Large intestine (tissue), 3 donors: Measurements from ENCODE around the gene NKAIN2. TPM values are rescaled to one million over a fixed set of nuclear protein-coding genes. Genes with fewer than 3 reads are reported as not detected.

ENCODE experiments used
- DNase-seq, 2 donors: peaks; one replicate each; pipeline versions ENCODE4 v3.0.0 to v3.0.0-alpha.2; 2013
- H3K27ac ChIP-seq: one replicate; pipeline ENCODE4 v1.5.1; 2013; ENCODE audit warnings: low read length
- H3K27me3 ChIP-seq: 2 replicates; pipeline ENCODE4 v1.6.1; 2013; ENCODE audit warnings: low read length; ENCODE audit not compliant: control insufficient read depth, insufficient read depth
- H3K36me3 ChIP-seq: 2 replicates; pipeline ENCODE4 v1.6.1; 2013; ENCODE audit warnings: low read length; ENCODE audit not compliant: control insufficient read depth, insufficient read depth
- H3K4me1 ChIP-seq: one replicate; pipeline ENCODE4 v1.6.1; 2013; ENCODE audit warnings: low read length; ENCODE audit not compliant: control insufficient read depth, insufficient read depth
- H3K4me3 ChIP-seq: one replicate; pipeline ENCODE4 v1.5.1; 2013; ENCODE audit warnings: low read length
- H3K9me3 ChIP-seq: one replicate; pipeline ENCODE4 v1.6.1; 2013; ENCODE audit warnings: mild to moderate bottlenecking, low read depth, low read length, moderate library complexity; ENCODE audit not compliant: control insufficient read depth
- WGBS: methylation state at CpG from one replicate; pipeline ENCODE4 v1.1.5; 2013; ENCODE audit warnings: low lambda C conversion rate; ENCODE audit not compliant: insufficient coverage; 5-methylcytosine and 5-hydroxymethylcytosine counted together
- polyA plus RNA-seq: library from polyadenylated mRNA; unstranded; fragments of 120-200 nt; gene quantifications from one replicate; pipeline ENCODE4 v1.2.1, GENCODE V29; 2013

NKAIN2 gene
- polyA plus RNA-seq, 1 donor, result 1.3 TPM

- DNase-seq, result no peak
- WGBS, result 60% methylated on average over 2 of the region's 6 CpGs
These were observed 37.6 kb downstream of the NKAIN2 start for GRCh38 chr6:123841067-123841896.

GRCh38 chr6:123844011-123844410 lies 40.3 kb downstream of the NKAIN2 start:
- no peaks in the 10 kb centered on the region for H3K4me1 ChIP-seq
- no peaks in the 10 kb centered on the region for H3K36me3 ChIP-seq
- no peak for DNase-seq
- H3K27ac ChIP-seq, result no peak overlapping the region
- no peaks in the 10 kb centered on the region for H3K27me3 ChIP-seq
- no peaks in the 10 kb centered on the region for H3K9me3 ChIP-seq
- H3K4me3 ChIP-seq, result no peak overlapping the region
- 80% methylated on average over 1 of the region's 5 CpGs for WGBS

More at GRCh38 chr6:123841067-123841896, 37.6 kb downstream of the NKAIN2 start:
- Histone ChIP-seq H3K4me1 (no peaks in the 10 kb centered on the region), H3K4me3 (no peak overlapping the region), H3K36me3 (no peaks in the 10 kb centered on the region), H3K27me3 (no peaks in the 10 kb centered on the region), H3K27ac (no peak overlapping the region), H3K9me3 (no peaks in the 10 kb centered on the region)

- H3K9me3 ChIP-seq, result no peaks in the 10 kb centered on the region
- no CpG with 5 or more reads among the region's 2 CpGs for WGBS
- no peaks in the 10 kb centered on the region for H3K27me3 ChIP-seq
- no peaks in the 10 kb centered on the region for H3K36me3 ChIP-seq
- H3K4me1 ChIP-seq, result no peaks in the 10 kb centered on the region
- H3K4me3 ChIP-seq, result no peak overlapping the region
- H3K27ac ChIP-seq, result no peak overlapping the region
- DNase-seq, result no peak
These were observed 44.7 kb downstream of the NKAIN2 start for GRCh38 chr6:123848347-123848746.

- H3K27me3 ChIP-seq, result no peaks in the 10 kb centered on the region
- no peak for DNase-seq
- no peaks in the 10 kb centered on the region for H3K4me1 ChIP-seq
- no peaks in the 10 kb centered on the region for H3K36me3 ChIP-seq
- H3K9me3 ChIP-seq, result no peaks in the 10 kb centered on the region
- no CpG with 5 or more reads among the region's 3 CpGs for WGBS
- H3K27ac ChIP-seq, result no peak overlapping the region
- no peak overlapping the region for H3K4me3 ChIP-seq
These were observed 45.7 kb downstream of the NKAIN2 start for GRCh38 chr6:123849406-123849805.

- no peak overlapping the region for H3K27ac ChIP-seq
- DNase-seq, result no peak
- H3K36me3 ChIP-seq, result no peaks in the 10 kb centered on the region
- no peaks in the 10 kb centered on the region for H3K4me1 ChIP-seq
- no peaks in the 10 kb centered on the region for H3K27me3 ChIP-seq
- no peaks in the 10 kb centered on the region for H3K9me3 ChIP-seq
- H3K4me3 ChIP-seq, result no peak overlapping the region
- 100% methylated on average over 1 of the region's 4 CpGs for WGBS
These were observed 46.9 kb downstream of the NKAIN2 start for GRCh38 chr6:123850555-123850954.

- 29% methylated on average over 1 of the region's 2 CpGs for WGBS
- no peak for DNase-seq
- no peak overlapping the region for H3K4me3 ChIP-seq
- no peaks in the 10 kb centered on the region for H3K9me3 ChIP-seq
- H3K27me3 ChIP-seq, result no peaks in the 10 kb centered on the region
- H3K4me1 ChIP-seq, result no peaks in the 10 kb centered on the region
- no peak overlapping the region for H3K27ac ChIP-seq
- H3K36me3 ChIP-seq, result no peaks in the 10 kb centered on the region
These were observed 50.5 kb downstream of the NKAIN2 start for GRCh38 chr6:123854201-123854600.

GRCh38 chr6:123855506-123855905 lies 51.8 kb downstream of the NKAIN2 start:
- no peaks in the 10 kb centered on the region for H3K36me3 ChIP-seq
- DNase-seq, result no peak
- H3K27ac ChIP-seq, result no peak overlapping the region
- no peaks in the 10 kb centered on the region for H3K4me1 ChIP-seq
- no CpG with 5 or more reads among the region's 2 CpGs for WGBS
- no peaks in the 10 kb centered on the region for H3K27me3 ChIP-seq
- H3K9me3 ChIP-seq, result no peaks in the 10 kb centered on the region
- H3K4me3 ChIP-seq, result no peak overlapping the region

GRCh38 chr6:123859291-123859690 lies 55.6 kb downstream of the NKAIN2 start:
- H3K4me3 ChIP-seq, result no peak overlapping the region
- no peaks in the 10 kb centered on the region for H3K9me3 ChIP-seq
- H3K36me3 ChIP-seq, result no peaks in the 10 kb centered on the region
- no peaks in the 10 kb centered on the region for H3K27me3 ChIP-seq
- no peak overlapping the region for H3K27ac ChIP-seq
- DNase-seq, result no peak
- no peaks in the 10 kb centered on the region for H3K4me1 ChIP-seq
- WGBS, result no CpG with 5 or more reads among the region's 1 CpG

GRCh38 chr6:123869334-123869733 lies 65.7 kb downstream of the NKAIN2 start:
- no peaks in the 10 kb centered on the region for H3K9me3 ChIP-seq
- no peaks in the 10 kb centered on the region for H3K36me3 ChIP-seq
- DNase-seq, result no peak
- H3K27me3 ChIP-seq, result no peaks in the 10 kb centered on the region
- WGBS, result no CpG with 5 or more reads among the region's 2 CpGs
- no peak overlapping the region for H3K4me3 ChIP-seq
- no peaks in the 10 kb centered on the region for H3K4me1 ChIP-seq
- H3K27ac ChIP-seq, result no peak overlapping the region

GRCh38 chr6:123873974-123874373 lies 70.3 kb downstream of the NKAIN2 start:
- no peaks in the 10 kb centered on the region for H3K9me3 ChIP-seq
- WGBS, result no CpG with 5 or more reads among the region's 1 CpG
- H3K4me1 ChIP-seq, result no peaks in the 10 kb centered on the region
- H3K36me3 ChIP-seq, result no peaks in the 10 kb centered on the region
- no peaks in the 10 kb centered on the region for H3K27me3 ChIP-seq
- H3K27ac ChIP-seq, result no peak overlapping the region
- DNase-seq, result no peak
- no peak overlapping the region for H3K4me3 ChIP-seq

- H3K27me3 ChIP-seq, result no peaks in the 10 kb centered on the region
These were observed 72.1 kb downstream of the NKAIN2 start for GRCh38 chr6:123875784-123876183.

More at GRCh38 chr6:123875784-123876183, 72.1 kb downstream of the NKAIN2 start:
- DNase-seq, result no peak
- H3K9me3 ChIP-seq, result no peaks in the 10 kb centered on the region
- H3K4me3 ChIP-seq, result no peak overlapping the region
- 75% methylated on average over 1 of the region's 1 CpG for WGBS
- no peak overlapping the region for H3K27ac ChIP-seq
- H3K4me1 ChIP-seq, result no peaks in the 10 kb centered on the region
- H3K36me3 ChIP-seq, result no peaks in the 10 kb centered on the region
